HEK293T (cell line): ENCODE measurements around the gene NOB1.

ENCODE experiments used
- BHLHE40 ChIP-seq: fragments of 450-650 bp; IDR thresholded peaks from 2 replicates; pipeline ENCODE4 v1.6.1; 2016; ENCODE audit warnings: mild to moderate bottlenecking, moderate library complexity, borderline replicate concordance
- ELF4 ChIP-seq: fragments of 450-650 bp; IDR thresholded peaks from 2 replicates; pipeline ENCODE4 v1.6.1; 2017; ENCODE audit warnings: antibody characterized with exemption
- FOXM1 ChIP-seq: fragments of 450-650 bp; IDR thresholded peaks from 2 replicates; pipeline ENCODE4 v1.6.1; 2017; ENCODE audit warnings: mild to moderate bottlenecking, borderline replicate concordance
- HDGF ChIP-seq: fragments of 450-650 bp; IDR thresholded peaks from 2 replicates; pipeline ENCODE4 v1.6.1; 2017; ENCODE audit warnings: antibody characterized with exemption, borderline replicate concordance
- ZNF384 ChIP-seq: fragments of 450-650 bp; IDR thresholded peaks from 2 replicates; pipeline ENCODE4 v1.6.1; 2016
- TF ChIP-seq, protein P1 (sequence below): fragments of 450-650 bp; IDR thresholded peaks from 2 replicates; pipeline ENCODE4 v1.6.1; 2016

DNA sequence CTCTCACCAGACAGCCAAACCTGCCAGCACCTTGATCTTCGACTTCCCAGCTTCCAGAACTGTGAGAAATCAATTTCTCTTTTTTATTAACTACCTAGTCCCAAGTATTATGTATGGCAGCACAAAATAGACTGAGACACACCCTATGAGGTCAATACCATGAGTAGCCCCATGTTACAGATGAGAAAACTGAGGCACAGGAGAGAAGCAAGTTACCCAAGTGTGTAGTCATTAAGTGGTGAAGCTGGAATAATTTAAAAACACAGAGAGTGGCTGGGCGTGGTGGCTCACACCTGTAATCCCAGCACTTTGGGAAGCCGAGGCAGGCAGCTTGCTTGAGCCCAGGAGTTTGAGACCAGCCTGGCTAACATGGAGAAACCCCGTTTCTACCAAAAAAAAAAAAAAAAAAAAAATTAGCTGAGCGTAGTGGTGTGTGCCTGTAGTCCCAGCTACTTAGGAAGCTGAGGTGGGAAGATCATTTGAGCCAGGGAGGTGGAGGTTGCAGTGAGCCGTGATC, 33.2 kb downstream of the NOB1 start:
- TF ChIP-seq BHLHE40 = no peak
- TF ChIP-seq ELF4 = no peak
- no peak for TF ChIP-seq FOXM1
- TF ChIP-seq, protein P1, sequence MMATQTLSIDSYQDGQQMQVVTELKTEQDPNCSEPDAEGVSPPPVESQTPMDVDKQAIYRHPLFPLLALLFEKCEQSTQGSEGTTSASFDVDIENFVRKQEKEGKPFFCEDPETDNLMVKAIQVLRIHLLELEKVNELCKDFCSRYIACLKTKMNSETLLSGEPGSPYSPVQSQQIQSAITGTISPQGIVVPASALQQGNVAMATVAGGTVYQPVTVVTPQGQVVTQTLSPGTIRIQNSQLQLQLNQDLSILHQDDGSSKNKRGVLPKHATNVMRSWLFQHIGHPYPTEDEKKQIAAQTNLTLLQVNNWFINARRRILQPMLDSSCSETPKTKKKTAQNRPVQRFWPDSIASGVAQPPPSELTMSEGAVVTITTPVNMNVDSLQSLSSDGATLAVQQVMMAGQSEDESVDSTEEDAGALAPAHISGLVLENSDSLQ = no peak
- TF ChIP-seq ZNF384 = no peak
- no peak for TF ChIP-seq HDGF
